Calu3 (cell line): Measurements from ENCODE around the gene GPA33. TPM values are rescaled to one million over a fixed set of nuclear protein-coding genes. Genes with fewer than 3 reads are reported as not detected.

Experiments used
- BruUV-seq: library from RNA; stranded (reverse); fragments of 400-500 nt; replicated peaks from 2 replicates; lab custom pipeline; 2021; lab: Mats Ljungman, UMichigan
- CTCF ChIA-PET: fragments of 300-600 bp; sonication (Branson Sonifier 250); formaldehyde crosslinking; loops from one replicate; lab custom pipeline; 2022; ENCODE audit warnings: antibody characterized with exemption; lab: Charles Lee
- DNase-seq: peaks from one replicate; pipeline ENCODE4 v3.0.0; 2022
- H3K27ac Mint-ChIP-seq: one replicate; pipeline ENCODE4 v1.8.0; 2022; ENCODE audit warnings: mixed read lengths; ENCODE audit not compliant: unreplicated experiment
- H3K27me3 Mint-ChIP-seq: one replicate; pipeline ENCODE4 v1.8.0; 2022; ENCODE audit warnings: mixed read lengths; ENCODE audit not compliant: unreplicated experiment
- H3K36me3 Mint-ChIP-seq: one replicate; pipeline ENCODE4 v1.8.0; 2022; ENCODE audit warnings: mild to moderate bottlenecking, moderate library complexity, mixed read lengths; ENCODE audit not compliant: insufficient read depth, unreplicated experiment
- H3K4me1 Mint-ChIP-seq: one replicate; pipeline ENCODE4 v1.8.0; 2022; ENCODE audit warnings: mild to moderate bottlenecking, low read depth, mixed read lengths; ENCODE audit not compliant: unreplicated experiment
- H3K4me3 Mint-ChIP-seq: one replicate; pipeline ENCODE4 v1.8.0; 2022; ENCODE audit warnings: mild to moderate bottlenecking, low read depth, moderate library complexity, mixed read lengths; ENCODE audit not compliant: unreplicated experiment
- H3K9me3 Mint-ChIP-seq: one replicate; pipeline ENCODE4 v1.8.0; 2022; ENCODE audit warnings: low read depth, mixed read lengths; ENCODE audit not compliant: unreplicated experiment
- CTCF ChIP-seq: fragments of 200-600 bp; IDR thresholded peaks from one replicate; pipeline ENCODE4 v1.8.0; 2022; ENCODE audit warnings: antibody characterized with exemption; ENCODE audit not compliant: unreplicated experiment
- intact Hi-C: fragments of 100-400 bp; cut with micrococcal nuclease; formaldehyde crosslinking; loops from one replicate; pipeline ENCODE4 v1.10.0; 2022; ENCODE audit not compliant: unreplicated experiment
- total RNA-seq: library from RNA; stranded (reverse); gene quantifications from 2 replicates; pipeline ENCODE4 v1.2.3, GENCODE V29; 2022

Gene GPA33
- total RNA-seq, 1 experiment from 2014 or later = not detected

- TF ChIP-seq CTCF = no peak
- H3K4me3 Mint-ChIP-seq = peak overlapping the region; percentile 78
- no TSS peak for BruUV-seq
- H3K4me1 Mint-ChIP-seq = peaks cover 24% of the 10 kb centered on the region
- peaks cover 6% of the 10 kb centered on the region for H3K36me3 Mint-ChIP-seq
- CTCF ChIA-PET = interaction anchor here (0.6 to 1.4 kb wide), 7 partner anchors 37 to 101 kb away, joined by 3 to 6 read pairs (median 4); partner anchors contain the start of gene POU2F1
- intact Hi-C loops = loop anchor here (5.0 to 10.0 kb wide), 2 partner anchors 209 to 313 kb away; no protein-coding TSS in a partner anchor
- no peaks in the 10 kb centered on the region for H3K9me3 Mint-ChIP-seq
- peaks cover 15% of the 10 kb centered on the region for H3K27me3 Mint-ChIP-seq
- peak overlapping the region; percentile 17 for H3K27ac Mint-ChIP-seq
- peak; percentile 84 for DNase-seq
Measured at GRCh38 chr1:167121375-167122120, 31.4 kb upstream of the GPA33 start.

DNA sequence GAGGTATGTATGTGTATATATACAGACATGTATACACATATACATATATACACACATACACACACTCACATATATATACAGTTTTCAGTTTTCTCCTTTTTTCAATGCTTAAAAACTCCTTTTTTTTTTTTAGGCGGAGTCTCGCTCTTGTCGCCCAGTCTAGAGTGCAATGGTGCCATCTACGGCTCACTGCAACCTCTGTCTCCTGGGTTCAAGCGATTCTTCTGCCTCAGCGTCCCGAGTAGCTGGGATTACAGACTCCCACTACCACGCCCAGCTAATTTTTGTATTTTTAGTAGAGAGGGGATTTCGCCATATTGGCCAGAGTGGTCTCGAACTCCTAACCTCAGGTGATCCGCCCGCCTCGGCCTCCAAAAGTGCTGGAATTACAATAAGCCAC, 30.7 kb upstream of the GPA33 start:
- Mint-ChIP-seq H3K27ac (peak overlapping the region; percentile 17), H3K27me3 (peaks cover 8% of the 10 kb centered on the region), H3K9me3 (no peaks in the 10 kb centered on the region), H3K4me1 (peaks cover 24% of the 10 kb centered on the region), H3K36me3 (peaks cover 6% of the 10 kb centered on the region), H3K4me3 (peak overlapping the region; percentile 78)
- TF ChIP-seq CTCF = no peak
- intact Hi-C loops = loop anchor here (5.0 to 10.0 kb wide), 2 partner anchors 209 to 314 kb away; no protein-coding TSS in a partner anchor
- no peak for DNase-seq
- TSS peak; percentile 90 for BruUV-seq
- CTCF ChIA-PET = interaction anchor here (0.6 to 1.4 kb wide), 5 partner anchors 36 to 100 kb away, joined by 3 to 6 read pairs (median 4); partner anchors contain the start of gene POU2F1

DNA sequence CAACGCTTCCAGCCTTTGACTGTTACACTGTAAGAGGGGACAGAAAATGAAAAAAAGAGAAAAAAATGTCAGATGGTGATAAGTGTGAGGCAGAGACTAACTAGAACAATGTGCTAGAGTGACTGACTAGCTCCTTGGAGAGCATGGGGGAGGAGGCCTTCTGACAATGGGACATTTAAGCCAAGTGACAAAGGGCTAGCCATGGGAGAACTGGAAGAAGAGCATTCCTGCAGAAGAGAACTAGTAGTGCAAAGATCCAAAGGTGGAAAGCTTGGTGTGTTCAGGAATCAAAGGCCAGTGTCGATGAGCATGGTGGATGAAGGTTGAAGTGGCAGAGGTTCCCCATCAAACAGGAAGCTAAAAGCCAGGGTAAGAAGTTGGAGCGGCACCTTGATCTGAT, 29.5 kb upstream of the GPA33 start:
- CTCF ChIA-PET = no interaction called here

DNA sequence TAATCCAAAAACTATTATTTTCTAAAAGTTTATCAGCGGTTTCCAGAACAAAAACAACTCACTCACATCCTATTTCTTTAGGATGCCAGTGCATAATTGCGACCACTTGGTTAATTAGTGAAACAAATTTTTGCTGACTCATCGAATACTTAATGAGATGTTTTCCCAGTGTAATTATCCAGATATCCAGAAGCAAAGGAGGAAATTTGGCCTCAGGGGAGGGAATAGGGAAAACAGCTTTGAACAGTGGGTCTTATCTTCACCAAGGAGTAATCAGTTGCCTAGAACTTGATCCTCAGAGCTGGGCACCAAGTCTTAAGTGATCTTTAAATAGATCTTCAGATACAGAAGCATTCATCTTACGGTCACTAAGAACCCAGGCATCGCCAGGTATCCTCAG, 28.0 kb upstream of the GPA33 start:
- H3K36me3 Mint-ChIP-seq = peaks cover 6% of the 10 kb centered on the region
- DNase-seq = no peak
- H3K27me3 Mint-ChIP-seq = peaks cover 12% of the 10 kb centered on the region
- BruUV-seq = no TSS peak
- CTCF ChIA-PET = interaction anchor here (1.1 kb wide), 1 partner anchor 102 kb away, joined by 3 read pairs; the partner anchor contains the start of gene POU2F1
- intact Hi-C loops = no loop called here
- peaks cover 24% of the 10 kb centered on the region for H3K4me1 Mint-ChIP-seq
- H3K9me3 Mint-ChIP-seq = no peaks in the 10 kb centered on the region
- no peak overlapping the region for H3K27ac Mint-ChIP-seq
- no peak overlapping the region for H3K4me3 Mint-ChIP-seq
- no peak for TF ChIP-seq CTCF

More for the DNA sequence above, 29.5 kb upstream of the GPA33 start:
- peaks cover 6% of the 10 kb centered on the region for H3K36me3 Mint-ChIP-seq
- H3K27me3 Mint-ChIP-seq = peaks cover 12% of the 10 kb centered on the region
- no peak overlapping the region for H3K27ac Mint-ChIP-seq
- no peak overlapping the region for H3K4me3 Mint-ChIP-seq
- DNase-seq = no peak
- peaks cover 24% of the 10 kb centered on the region for H3K4me1 Mint-ChIP-seq
- H3K9me3 Mint-ChIP-seq = no peaks in the 10 kb centered on the region
- intact Hi-C loops = loop anchor here (5.0 to 10.0 kb wide), 2 partner anchors 207 to 315 kb away; no protein-coding TSS in a partner anchor
- BruUV-seq = no TSS peak
- no peak for TF ChIP-seq CTCF
